Activated T-cell treated with anti-CD3 and anti-CD28 coated beads, Interleukin-2, amount 50 U/mL, for 24 hours (primary cell): ENCODE data around the gene EPN2.

Source experiments
- DNase-seq: peaks from one replicate; pipeline ENCODE4 v3.0.0-alpha.2; 2020
- H3K27ac Mint-ChIP-seq: 2 replicates; pipeline ENCODE4 v1.8.0; 2020; ENCODE audit warnings: mild to moderate bottlenecking, mixed read lengths
- H3K27me3 Mint-ChIP-seq: 2 replicates; pipeline ENCODE4 v1.8.0; 2020; ENCODE audit warnings: mixed read lengths
- H3K36me3 Mint-ChIP-seq: 2 replicates; pipeline ENCODE4 v1.8.0; 2020; ENCODE audit warnings: low read depth, mixed read lengths
- H3K4me1 Mint-ChIP-seq: 2 replicates; pipeline ENCODE4 v1.8.0; 2020; ENCODE audit warnings: low read depth, mixed read lengths
- H3K4me3 Mint-ChIP-seq: 2 replicates; pipeline ENCODE4 v1.8.0; 2020; ENCODE audit warnings: mild to moderate bottlenecking, moderate library complexity, mixed read lengths
- H3K9me3 Mint-ChIP-seq: 2 replicates; pipeline ENCODE4 v1.8.0; 2020; ENCODE audit warnings: mixed read lengths

The EPN2 gene

GRCh38 chr17:19327031-19327783 is 90.0 kb downstream of the EPN2 start:
- H3K27ac Mint-ChIP-seq, result no peak overlapping the region
- no peaks in the 10 kb centered on the region for H3K4me1 Mint-ChIP-seq
- no peaks in the 10 kb centered on the region for H3K27me3 Mint-ChIP-seq
- H3K9me3 Mint-ChIP-seq, result peaks cover 7% of the 10 kb centered on the region
- DNase-seq, result no peak
- no peaks in the 10 kb centered on the region for H3K36me3 Mint-ChIP-seq
- H3K4me3 Mint-ChIP-seq, result no peak overlapping the region

- Mint-ChIP-seq H3K36me3 (no peaks in the 10 kb centered on the region), H3K4me1 (peaks cover 4% of the 10 kb centered on the region), H3K27me3 (no peaks in the 10 kb centered on the region), H3K9me3 (peaks cover 7% of the 10 kb centered on the region), H3K27ac (no peak overlapping the region), H3K4me3 (no peak overlapping the region)
- DNase-seq, result no peak
Observed at GRCh38 chr17:19328441-19329061, 91.4 kb downstream of the EPN2 start.

GRCh38 chr17:19329136-19329535 is 92.0 kb downstream of the EPN2 start:
- Mint-ChIP-seq H3K4me3 (no peak overlapping the region), H3K27ac (no peak overlapping the region), H3K27me3 (no peaks in the 10 kb centered on the region), H3K4me1 (peaks cover 4% of the 10 kb centered on the region), H3K9me3 (peaks cover 7% of the 10 kb centered on the region), H3K36me3 (no peaks in the 10 kb centered on the region)
- DNase-seq, result no peak

GRCh38 chr17:19329839-19330238 is 92.7 kb downstream of the EPN2 start:
- H3K4me3 Mint-ChIP-seq, result no peak overlapping the region

GRCh38 chr17:19330271-19330670 is 93.1 kb downstream of the EPN2 start:
- Mint-ChIP-seq H3K27ac (no peak overlapping the region), H3K27me3 (peaks cover 3% of the 10 kb centered on the region), H3K9me3 (peaks cover 3% of the 10 kb centered on the region), H3K36me3 (no peaks in the 10 kb centered on the region), H3K4me1 (peaks cover 4% of the 10 kb centered on the region), H3K4me3 (no peak overlapping the region)
- DNase-seq, result no peak

More at GRCh38 chr17:19329839-19330238, 92.7 kb downstream of the EPN2 start:
- peaks cover 2% of the 10 kb centered on the region for H3K27me3 Mint-ChIP-seq
- no peak overlapping the region for H3K27ac Mint-ChIP-seq
- H3K9me3 Mint-ChIP-seq, result peaks cover 7% of the 10 kb centered on the region
- H3K4me1 Mint-ChIP-seq, result peaks cover 4% of the 10 kb centered on the region
- no peaks in the 10 kb centered on the region for H3K36me3 Mint-ChIP-seq
- no peak for DNase-seq

- no peak for DNase-seq
- Mint-ChIP-seq H3K27me3 (peaks cover 11% of the 10 kb centered on the region), H3K4me1 (peaks cover 4% of the 10 kb centered on the region), H3K9me3 (no peaks in the 10 kb centered on the region), H3K36me3 (no peaks in the 10 kb centered on the region), H3K27ac (no peak overlapping the region), H3K4me3 (no peak overlapping the region)
Observed at GRCh38 chr17:19331134-19331533, 94.0 kb downstream of the EPN2 start.

GRCh38 chr17:19331543-19332245 is 94.5 kb downstream of the EPN2 start:
- Mint-ChIP-seq H3K27me3 (peaks cover 14% of the 10 kb centered on the region), H3K9me3 (no peaks in the 10 kb centered on the region), H3K27ac (no peak overlapping the region), H3K36me3 (no peaks in the 10 kb centered on the region), H3K4me1 (peaks cover 4% of the 10 kb centered on the region), H3K4me3 (no peak overlapping the region)
- DNase-seq, result no peak

GRCh38 chr17:19332371-19333131 is 95.4 kb downstream of the EPN2 start:
- H3K9me3 Mint-ChIP-seq, result no peaks in the 10 kb centered on the region
- H3K27me3 Mint-ChIP-seq, result peaks cover 23% of the 10 kb centered on the region
- H3K36me3 Mint-ChIP-seq, result no peaks in the 10 kb centered on the region
- no peak for DNase-seq
- no peak overlapping the region for H3K27ac Mint-ChIP-seq
- H3K4me1 Mint-ChIP-seq, result peaks cover 4% of the 10 kb centered on the region
- H3K4me3 Mint-ChIP-seq, result no peak overlapping the region

- peaks cover 23% of the 10 kb centered on the region for H3K27me3 Mint-ChIP-seq
- no peak overlapping the region for H3K27ac Mint-ChIP-seq
- no peak overlapping the region for H3K4me3 Mint-ChIP-seq
- no peaks in the 10 kb centered on the region for H3K36me3 Mint-ChIP-seq
- no peak for DNase-seq
- H3K9me3 Mint-ChIP-seq, result no peaks in the 10 kb centered on the region
- peaks cover 4% of the 10 kb centered on the region for H3K4me1 Mint-ChIP-seq
Observed at GRCh38 chr17:19333132-19333440, 95.9 kb downstream of the EPN2 start.

GRCh38 chr17:19333736-19334290 is 96.6 kb downstream of the EPN2 start:
- no peak overlapping the region for H3K27ac Mint-ChIP-seq
- no peak for DNase-seq
- peaks cover 4% of the 10 kb centered on the region for H3K4me1 Mint-ChIP-seq
- H3K27me3 Mint-ChIP-seq, result peaks cover 29% of the 10 kb centered on the region
- no peaks in the 10 kb centered on the region for H3K9me3 Mint-ChIP-seq
- no peak overlapping the region for H3K4me3 Mint-ChIP-seq
- no peaks in the 10 kb centered on the region for H3K36me3 Mint-ChIP-seq

- Mint-ChIP-seq H3K4me3 (no peak overlapping the region), H3K27ac (no peak overlapping the region), H3K9me3 (no peaks in the 10 kb centered on the region), H3K4me1 (peaks cover 4% of the 10 kb centered on the region), H3K27me3 (peaks cover 33% of the 10 kb centered on the region), H3K36me3 (no peaks in the 10 kb centered on the region)
- no peak for DNase-seq
Observed at GRCh38 chr17:19334331-19334730, 97.2 kb downstream of the EPN2 start.

GRCh38 chr17:19335951-19336631 is 98.9 kb downstream of the EPN2 start:
- H3K4me1 Mint-ChIP-seq, result peaks cover 4% of the 10 kb centered on the region
- H3K4me3 Mint-ChIP-seq, result no peak overlapping the region
- H3K27me3 Mint-ChIP-seq, result peaks cover 40% of the 10 kb centered on the region
- no peaks in the 10 kb centered on the region for H3K36me3 Mint-ChIP-seq
- no peak overlapping the region for H3K27ac Mint-ChIP-seq
- H3K9me3 Mint-ChIP-seq, result no peaks in the 10 kb centered on the region
- no peak for DNase-seq

- Mint-ChIP-seq H3K27me3 (peaks cover 51% of the 10 kb centered on the region), H3K36me3 (no peaks in the 10 kb centered on the region), H3K4me1 (peaks cover 4% of the 10 kb centered on the region), H3K9me3 (no peaks in the 10 kb centered on the region), H3K4me3 (no peak overlapping the region), H3K27ac (no peak overlapping the region)
- no peak for DNase-seq
Observed at GRCh38 chr17:19336938-19337711, 100.0 kb downstream of the EPN2 start.
